LHCN-M2 (cell line): ENCODE data around the gene ZNF700. TPM values are rescaled to one million over a fixed set of nuclear protein-coding genes. Genes with fewer than 3 reads are reported as not detected.
"Not testable (repeated sequence)": the region's sequence is repeated elsewhere in the genome, so short reads cannot be mapped to it uniquely, and the experiment has no call there.

Experiments
- DNase-seq: peaks from one replicate; pipeline ENCODE4 v3.0.0-alpha.2; 2012; ENCODE audit warnings: low read depth
- polyA plus RNA-seq: library from polyadenylated mRNA; unstranded; fragments of >200 nt; gene quantifications from one replicate; pipeline ENCODE4 v1.2.1, GENCODE V29; 2012; ENCODE audit warnings: missing spikeins
- total RNA-seq: library from RNA; depleted of rRNA; stranded (reverse); fragments of >200 nt; gene quantifications from 2 replicates; pipeline ENCODE4 v1.2.3, GENCODE V29; 2014; rRNA removed

Gene ZNF700
- 8.7 and 9.5 TPM in 2 replicates for total RNA-seq
- polyA plus RNA-seq = 3.5 TPM

DNA sequence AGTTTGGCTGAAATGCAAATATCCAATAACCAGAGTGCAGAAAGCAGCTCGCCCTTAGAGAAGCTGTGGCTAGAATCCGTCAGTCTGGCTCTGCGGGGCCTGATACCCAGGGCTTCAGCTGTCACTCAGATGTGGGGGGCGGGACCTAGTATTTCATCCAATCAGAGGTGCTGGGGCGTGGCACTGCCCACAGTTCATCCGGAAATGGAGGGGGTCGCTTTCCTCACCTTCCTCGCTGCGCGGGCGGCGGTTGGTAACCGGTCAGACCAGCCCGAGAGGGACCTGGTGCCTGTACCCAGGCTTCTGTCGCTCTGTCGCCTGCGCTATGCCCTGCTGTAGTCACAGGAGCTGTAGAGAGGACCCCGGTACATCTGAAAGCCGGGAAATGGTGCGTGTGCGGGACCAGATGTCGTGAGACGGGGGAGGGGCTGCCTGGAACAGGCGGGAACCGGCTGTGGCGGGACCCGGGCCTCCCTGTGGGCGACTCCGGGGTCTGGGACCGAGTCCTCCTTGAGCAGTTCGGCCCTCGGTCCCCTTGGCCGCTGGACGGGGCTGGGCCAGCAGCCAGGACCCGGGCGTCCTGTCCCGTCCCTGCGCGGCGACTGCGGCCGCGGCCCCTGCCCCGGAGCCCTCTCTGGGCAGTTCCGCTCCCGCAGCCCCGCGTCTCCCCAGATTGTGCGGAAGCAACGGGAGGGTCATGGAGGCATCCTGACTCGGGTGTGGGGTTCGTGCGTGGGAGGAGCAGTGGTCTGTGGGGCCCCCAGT is at the start of gene ZNF700:
ZNF700 (plus strand) TSS at position 222 of the 765 bp plus-strand sequence; CDS start at position 326, 104 bp downstream.
- peak; percentile 90 for DNase-seq

DNA sequence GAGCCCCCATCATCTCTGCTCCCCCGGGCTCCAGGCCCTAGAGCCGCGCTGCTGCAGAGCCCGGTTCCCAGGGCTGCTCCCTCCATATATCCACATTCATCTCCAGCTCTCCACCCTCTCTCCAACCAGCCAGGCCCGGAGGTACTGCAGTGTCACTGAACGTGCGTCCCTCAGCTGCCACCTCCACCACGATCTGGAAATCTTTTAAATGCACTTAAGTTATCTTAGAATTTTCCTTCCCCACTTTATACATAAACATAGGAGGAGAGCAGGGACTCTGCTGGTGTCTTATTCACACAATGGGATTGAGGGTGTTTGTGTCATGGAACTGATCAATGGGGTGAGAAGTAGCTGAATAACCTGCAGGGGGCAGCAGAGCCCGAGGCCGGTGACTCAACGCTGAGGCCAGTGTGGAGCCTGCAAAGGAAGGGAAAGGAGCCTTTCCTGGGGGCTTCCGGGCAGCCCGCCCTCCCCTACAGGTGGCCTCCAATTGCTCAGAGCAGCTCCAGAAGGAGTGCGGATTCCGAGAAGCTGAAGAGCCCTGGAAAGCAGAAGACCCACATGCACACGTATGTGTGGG is 45.1 kb upstream of the ZNF700 start:
- DNase-seq = not testable (repeated sequence)

GRCh38 chr19:11880598-11880997 is 44.3 kb upstream of the ZNF700 start:
- DNase-seq = no peak

DNA sequence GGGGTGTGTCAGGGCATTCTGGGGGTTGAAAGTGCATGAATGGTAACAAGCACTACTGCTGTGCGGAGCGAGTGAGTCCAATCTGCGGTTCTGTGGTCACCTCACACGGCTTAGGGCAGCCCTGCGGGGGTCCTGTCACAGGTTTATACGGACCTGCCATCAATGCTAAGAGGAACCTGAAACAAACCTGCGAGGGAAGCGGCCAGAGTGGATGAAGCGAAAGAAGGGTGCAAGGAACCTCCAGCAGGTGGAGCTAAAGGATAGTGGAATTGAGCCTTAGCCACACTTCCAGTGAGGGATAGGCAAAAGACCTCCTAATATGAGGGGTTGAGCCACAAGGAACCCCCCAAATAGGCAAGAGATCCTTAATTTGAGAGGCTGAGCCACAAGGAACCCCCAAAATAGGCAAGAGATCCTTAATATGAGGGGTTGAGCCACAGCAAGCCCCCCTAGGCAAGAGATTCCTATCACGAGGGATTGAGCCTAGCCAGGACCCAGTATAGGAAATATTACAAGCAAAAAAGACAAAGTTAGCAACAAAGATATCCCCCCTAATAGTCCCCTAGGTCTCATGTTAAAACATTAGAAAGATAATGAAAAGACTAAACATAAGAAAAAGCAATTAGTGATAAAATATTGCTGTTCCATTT is 43.6 kb upstream of the ZNF700 start:
- DNase-seq = peak; percentile 45

- DNase-seq = no peak
Measured at GRCh38 chr19:11882606-11883005, 42.3 kb upstream of the ZNF700 start.

DNA sequence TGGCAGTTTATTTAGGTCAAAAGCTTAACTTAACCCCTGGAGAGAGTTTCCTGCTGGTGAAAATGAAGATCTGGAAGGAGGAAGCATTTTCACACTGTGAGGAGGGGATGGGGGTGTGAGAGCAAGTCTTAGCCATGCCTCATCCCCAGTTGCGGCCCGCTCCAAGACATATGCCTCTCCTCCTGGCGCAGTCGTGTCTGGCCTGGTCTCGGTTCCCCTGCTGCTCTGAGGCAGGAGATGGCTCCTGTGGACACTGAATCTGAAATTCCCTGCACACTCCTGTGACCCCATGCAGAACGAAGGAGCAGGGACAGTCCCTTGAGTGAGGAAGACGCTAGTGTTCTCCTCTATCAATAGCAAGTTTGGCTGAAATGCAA is 37.7 kb upstream of the ZNF700 start:
- no peak for DNase-seq

DNA sequence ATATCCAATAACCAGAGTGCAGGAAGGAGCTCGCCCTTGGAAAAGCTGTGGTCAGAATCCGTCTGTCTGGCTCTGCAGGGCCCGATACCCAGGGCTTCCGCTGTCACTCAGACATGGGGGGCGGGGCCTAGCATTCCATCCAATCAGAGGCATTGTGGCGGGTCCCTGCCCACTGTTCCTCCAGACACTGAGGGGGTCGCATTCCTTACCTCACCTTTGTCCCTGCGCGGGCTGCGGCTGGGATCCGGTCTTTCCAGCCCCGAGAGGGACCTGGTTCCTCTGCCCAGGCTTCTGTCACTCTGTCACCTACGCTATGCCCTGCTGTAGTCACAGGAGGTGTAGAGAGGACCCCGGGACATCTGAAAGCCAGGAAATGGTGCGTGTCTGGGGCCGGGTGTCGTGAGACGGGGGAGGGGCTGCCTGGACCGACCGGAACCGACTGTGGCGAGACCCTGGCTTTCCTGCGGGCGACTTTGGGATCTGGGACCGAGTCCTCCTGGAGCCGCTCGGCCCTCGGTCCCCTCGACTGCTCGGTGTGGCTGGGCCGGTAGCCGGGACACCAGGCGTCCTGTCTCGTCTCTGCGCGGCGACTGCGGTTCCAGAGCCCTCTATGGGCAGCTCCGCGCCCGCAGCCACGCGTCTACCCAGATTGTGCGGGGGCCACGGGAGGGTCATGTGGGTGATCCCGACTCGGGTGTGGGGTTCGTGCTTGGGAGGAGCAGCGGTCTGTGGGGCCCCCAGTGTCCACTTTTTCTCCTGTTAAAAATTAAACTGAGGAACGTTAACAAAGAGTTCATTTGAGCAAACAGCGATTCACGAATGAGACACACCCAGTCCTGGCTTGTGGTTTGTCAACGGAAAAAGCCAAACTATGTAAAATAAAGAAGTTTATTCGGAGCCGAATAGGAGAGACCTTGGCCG is 37.0 kb upstream of the ZNF700 start, which contains the start of gene ZNF69:
ZNF69 (plus strand) TSS at position 172 of the 921 bp plus-strand sequence; CDS start at position 314, 142 bp downstream.
- DNase-seq = peak; percentile 69

DNA sequence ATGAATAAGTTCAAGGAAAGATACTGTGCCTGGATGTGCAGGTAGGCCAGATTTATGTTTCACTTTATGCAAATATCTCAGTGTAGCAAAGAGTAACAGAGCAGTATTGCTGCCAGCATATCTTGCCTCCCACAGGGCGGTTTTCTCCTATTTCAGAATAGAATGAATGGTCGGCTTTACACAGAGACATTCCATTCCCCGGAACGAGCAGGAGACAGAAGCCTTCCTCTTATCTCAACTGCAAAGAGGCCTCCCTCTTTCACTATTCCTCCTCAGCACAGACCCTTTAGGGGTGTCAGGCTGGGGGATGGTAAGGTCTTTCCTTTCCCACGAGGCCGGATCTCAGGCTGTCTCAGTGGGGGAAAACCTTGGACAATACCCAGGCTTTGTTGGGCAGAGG is 35.0 kb upstream of the ZNF700 start:
- not testable (repeated sequence) for DNase-seq

DNA sequence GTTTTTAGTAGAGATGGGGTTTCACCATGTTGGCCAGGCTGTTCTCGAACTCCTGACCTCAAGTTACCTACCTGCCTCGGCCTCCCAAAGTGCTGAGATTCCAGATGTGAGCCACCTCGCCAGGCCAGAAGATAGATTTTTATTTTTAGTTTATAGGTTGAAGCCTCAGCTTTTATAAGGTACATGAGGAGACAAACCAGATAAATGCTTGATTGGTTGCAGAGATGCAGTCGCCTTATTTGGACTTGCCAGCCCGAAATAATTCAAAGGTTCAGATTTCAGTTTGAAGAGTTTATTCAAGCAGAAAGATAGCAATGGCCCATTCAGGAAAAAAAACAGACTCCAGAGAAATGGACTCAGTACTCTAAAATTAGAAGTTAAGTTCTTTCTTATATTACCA is 34.3 kb upstream of the ZNF700 start:
- DNase-seq = no peak

- no peak for DNase-seq
Measured at GRCh38 chr19:11894851-11895250, 30.1 kb upstream of the ZNF700 start.

GRCh38 chr19:11902228-11902627 is 22.7 kb upstream of the ZNF700 start:
- no peak for DNase-seq

GRCh38 chr19:11905928-11906327 is 19.0 kb upstream of the ZNF700 start:
- no peak for DNase-seq

- not testable (repeated sequence) for DNase-seq
Measured at GRCh38 chr19:11911937-11912336, 13.0 kb upstream of the ZNF700 start.

DNA sequence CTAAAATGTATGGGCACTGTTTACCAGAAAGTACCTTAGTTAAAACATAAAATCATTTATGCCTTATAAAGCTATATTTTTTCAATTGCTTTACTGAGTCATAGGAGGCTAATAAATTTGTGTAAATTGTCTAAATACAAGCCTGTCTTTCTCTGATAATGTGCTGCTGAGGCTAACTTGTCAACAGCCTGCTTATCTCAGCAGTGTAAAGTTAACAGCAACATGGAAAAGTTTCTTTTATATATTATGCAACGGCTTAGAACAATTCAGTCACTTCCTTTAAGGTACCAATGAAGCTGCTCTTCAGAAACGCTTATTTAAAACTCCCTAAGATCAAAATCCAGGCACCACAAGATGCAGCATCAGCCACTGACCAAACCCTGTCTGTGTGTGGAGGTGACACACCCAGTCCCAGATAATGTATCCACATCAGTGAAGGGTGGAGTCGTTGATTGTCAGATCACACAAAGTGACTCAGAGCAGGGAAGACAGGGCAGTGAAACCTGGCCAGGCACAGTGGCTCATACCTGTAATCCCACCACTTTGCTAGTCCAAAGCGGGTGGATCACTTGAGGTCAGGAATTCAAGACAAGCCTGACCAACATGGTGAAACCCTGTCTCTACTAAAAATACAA is 10.4 kb upstream of the ZNF700 start:
- DNase-seq = not testable (repeated sequence)

- no peak for DNase-seq
Measured at GRCh38 chr19:11921852-11922495, 2.9 kb upstream of the ZNF700 start.

GRCh38 chr19:11925651-11926187 is 812 bp downstream of the ZNF700 start:
- DNase-seq = not testable (repeated sequence)

DNA sequence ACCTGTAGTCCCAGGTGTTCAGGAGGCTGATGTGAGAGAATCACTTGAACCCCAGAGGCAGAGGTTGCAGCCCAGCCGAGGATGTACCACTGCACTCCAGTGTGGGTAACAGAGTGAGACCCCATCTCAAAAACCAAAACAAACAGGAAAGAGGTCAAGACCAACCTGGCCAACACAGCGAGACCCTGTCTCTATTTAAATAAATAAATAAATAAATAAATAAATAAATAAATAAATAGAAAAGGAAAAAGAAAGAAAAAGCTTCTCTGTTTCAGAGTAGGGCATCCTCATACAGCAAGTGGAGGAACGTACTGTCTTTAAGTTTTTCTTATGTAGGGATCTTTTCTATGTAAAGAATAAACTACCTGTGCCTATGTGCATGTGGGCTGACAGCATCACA is 2.3 kb downstream of the ZNF700 start:
- DNase-seq = no peak

DNA sequence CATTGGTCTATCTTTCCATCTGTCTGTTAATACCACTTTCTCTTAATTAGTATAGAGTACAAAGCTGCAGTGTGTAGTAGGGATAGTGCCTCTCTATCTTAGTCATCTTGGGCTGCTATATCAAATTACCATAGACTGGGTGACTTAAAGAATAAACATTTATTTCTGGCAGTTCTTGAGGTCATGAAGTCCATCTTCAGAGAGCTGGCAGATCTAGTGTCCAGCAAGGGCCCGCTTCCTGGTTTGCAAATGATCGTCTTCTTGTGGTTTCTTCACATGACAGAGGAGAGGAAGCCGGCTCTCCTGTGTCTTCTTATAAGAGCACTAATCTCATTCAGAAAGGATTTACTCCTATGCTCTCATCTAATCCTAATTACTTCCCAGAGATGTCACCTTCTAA is 6.1 kb downstream of the ZNF700 start:
- peak; percentile 86 for DNase-seq

DNA sequence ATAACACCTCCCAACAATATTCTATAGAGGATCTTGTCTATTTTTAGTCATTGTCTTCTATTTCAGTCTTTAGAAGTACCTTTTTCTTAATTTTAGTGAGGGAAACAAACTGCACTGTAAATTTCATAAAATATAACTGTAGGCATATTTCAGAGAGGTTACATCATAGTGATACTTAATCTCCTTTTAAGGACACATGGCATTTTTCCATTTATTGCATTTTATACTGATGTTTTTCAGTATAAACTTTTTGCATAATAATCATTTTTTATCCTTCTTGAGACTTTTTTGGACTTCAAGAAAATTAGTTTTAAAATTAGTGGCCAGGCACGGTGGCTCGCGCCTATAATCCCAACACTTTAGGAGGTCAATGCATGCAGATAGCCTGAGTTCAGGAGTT is 6.6 kb downstream of the ZNF700 start:
- DNase-seq = no peak

- DNase-seq = not testable (repeated sequence)
Measured at GRCh38 chr19:11935829-11936228, 10.9 kb downstream of the ZNF700 start.
